ENCODE results near the gene CCL17. TPM values are rescaled to one million over a fixed set of nuclear protein-coding genes. Genes with fewer than 3 reads are reported as not detected.

Gene CCL17
- total RNA-seq, 2 donors from 2014 or later = not detected

DNA sequence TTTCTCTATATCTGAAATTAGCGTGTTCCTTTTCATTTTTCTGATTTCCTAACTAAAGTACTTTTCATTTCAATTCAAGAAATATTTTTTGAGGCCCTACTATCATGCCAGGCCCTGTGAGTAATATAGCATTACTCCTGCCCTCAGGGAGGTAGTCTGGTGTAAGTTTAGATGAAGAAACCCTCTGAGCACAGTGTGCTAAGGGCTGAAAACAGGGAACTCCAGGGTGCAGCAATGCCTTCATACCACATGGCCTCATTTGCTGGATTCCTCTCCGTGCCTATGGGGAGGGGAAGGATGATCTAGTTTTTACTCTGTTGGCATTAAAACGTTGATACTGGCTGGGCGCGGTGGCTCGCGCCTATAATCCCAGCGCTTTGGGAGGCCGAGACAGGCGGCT lies 47.5 kb downstream of the CCL17 start:
- 92% methylated on average over 10 of the region's 10 CpGs for WGBS
- TF ChIP-seq POLR2A (IDR thresholded peaks at IDR 0.05) (no peak), POLR2AphosphoS5 (IDR thresholded peaks at IDR 0.05) (no peak)
- TF ChIP-seq, protein P1, sequence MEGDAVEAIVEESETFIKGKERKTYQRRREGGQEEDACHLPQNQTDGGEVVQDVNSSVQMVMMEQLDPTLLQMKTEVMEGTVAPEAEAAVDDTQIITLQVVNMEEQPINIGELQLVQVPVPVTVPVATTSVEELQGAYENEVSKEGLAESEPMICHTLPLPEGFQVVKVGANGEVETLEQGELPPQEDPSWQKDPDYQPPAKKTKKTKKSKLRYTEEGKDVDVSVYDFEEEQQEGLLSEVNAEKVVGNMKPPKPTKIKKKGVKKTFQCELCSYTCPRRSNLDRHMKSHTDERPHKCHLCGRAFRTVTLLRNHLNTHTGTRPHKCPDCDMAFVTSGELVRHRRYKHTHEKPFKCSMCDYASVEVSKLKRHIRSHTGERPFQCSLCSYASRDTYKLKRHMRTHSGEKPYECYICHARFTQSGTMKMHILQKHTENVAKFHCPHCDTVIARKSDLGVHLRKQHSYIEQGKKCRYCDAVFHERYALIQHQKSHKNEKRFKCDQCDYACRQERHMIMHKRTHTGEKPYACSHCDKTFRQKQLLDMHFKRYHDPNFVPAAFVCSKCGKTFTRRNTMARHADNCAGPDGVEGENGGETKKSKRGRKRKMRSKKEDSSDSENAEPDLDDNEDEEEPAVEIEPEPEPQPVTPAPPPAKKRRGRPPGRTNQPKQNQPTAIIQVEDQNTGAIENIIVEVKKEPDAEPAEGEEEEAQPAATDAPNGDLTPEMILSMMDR (IDR thresholded peaks at IDR 0.05) = no peak
- Histone ChIP-seq H3K4me1 (replicated peaks) (no peaks in the 10 kb centered on the region), H3K27me3 (replicated peaks; ENCODE audit: insufficient read depth) (no peaks in the 10 kb centered on the region), H3K9me3 (no peaks in the 10 kb centered on the region), H3K36me3 (peaks cover 6 to 10% of the 10 kb centered on the region in 2 donors), H3K27ac (no peak overlapping the region), H3K4me3 (no peak overlapping the region)
- DNase-seq (ENCODE audit: low spot score) = no peak
- intact Hi-C loops (cut with DNase I) = no loop called here

DNA sequence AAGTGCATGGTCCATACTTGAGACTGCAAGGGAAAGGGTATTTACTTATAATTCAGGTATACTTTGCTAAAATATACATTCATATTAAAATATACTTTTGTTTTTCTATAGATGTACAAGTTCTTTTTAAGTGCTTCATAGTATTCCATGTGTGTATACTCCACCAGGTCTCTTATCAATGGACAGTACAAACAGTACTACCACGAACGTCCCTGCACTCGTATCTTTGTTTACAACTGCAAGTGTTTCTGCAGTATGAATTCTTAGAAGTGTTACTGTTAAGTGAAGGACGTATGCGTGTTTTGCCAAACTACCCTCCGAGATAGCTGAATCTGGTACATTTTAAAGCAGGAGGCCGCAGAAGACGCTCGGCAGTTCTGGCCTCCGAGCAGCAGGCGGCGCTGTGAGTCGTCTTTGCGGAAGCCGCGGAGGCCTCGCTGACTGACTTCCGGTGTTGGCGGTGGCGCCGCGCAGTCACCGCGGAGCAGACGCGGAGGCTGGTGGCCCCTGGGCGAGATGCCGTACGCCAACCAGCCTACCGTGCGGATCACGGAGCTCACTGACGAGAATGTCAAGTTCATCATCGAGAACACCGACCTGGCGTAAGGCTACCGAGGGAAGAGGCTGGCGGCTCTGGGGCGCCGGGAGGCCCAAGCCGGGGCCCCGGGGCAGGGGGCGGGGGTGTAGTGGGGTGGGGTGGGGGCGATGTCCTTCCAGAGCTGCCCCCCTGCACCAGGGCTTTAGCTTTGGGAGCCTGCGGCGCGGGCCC lies 57.8 kb downstream of the CCL17 start, which contains the start of gene POLR2C:
Gene POLR2C (plus strand): TSS at position 471 of the 769 bp plus-strand sequence. CDS start 46 bp downstream, at position 517.
- Histone ChIP-seq H3K4me3 (peak within 1 kb of the TSS; percentile 94 to 98), H3K36me3 (peaks cover 0 to 17% of the 10 kb centered on the region in 2 donors), H3K27me3 (replicated peaks; ENCODE audit: insufficient read depth) (no peaks in the 10 kb centered on the region), H3K9me3 (no peaks in the 10 kb centered on the region), H3K27ac (peak within 1 kb of the TSS; percentile 81 to 90), H3K4me1 (replicated peaks) (no peaks in the 10 kb centered on the region)
- peak; percentile 93 for TF ChIP-seq POLR2AphosphoS5 (IDR thresholded peaks at IDR 0.05)
- TF ChIP-seq, protein P1 (IDR thresholded peaks at IDR 0.05) = peak; percentile 71 to 97 (median 94)
- TF ChIP-seq POLR2A (IDR thresholded peaks at IDR 0.05) = peak; percentile 65
- DNase-seq (ENCODE audit: low spot score) = peak; percentile 71
- WGBS = 1% methylated on average over 43 of the region's 47 CpGs
- intact Hi-C loops (cut with DNase I) = no loop called here

DNA sequence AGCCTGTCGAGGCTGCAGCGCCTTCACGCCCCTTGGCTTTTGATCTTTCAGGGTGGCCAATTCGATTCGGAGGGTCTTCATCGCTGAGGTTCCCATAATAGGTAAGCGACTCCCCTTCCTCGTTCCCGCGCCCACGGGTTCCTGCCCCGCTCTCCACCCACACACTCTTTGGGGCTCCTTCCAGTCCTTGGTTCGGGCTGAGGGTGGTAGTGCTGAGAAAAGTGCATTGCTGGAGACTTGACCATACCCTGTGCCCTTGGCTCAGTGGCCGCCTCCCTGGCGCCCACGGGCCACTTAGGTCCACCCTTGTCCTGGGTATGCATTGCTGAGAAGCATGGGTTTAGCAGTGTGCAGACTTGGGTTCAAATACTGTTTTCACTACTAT lies 58.4 kb downstream of the CCL17 start:
- Histone ChIP-seq H3K36me3 (peaks cover 0 to 15% of the 10 kb centered on the region in 2 donors), H3K9me3 (no peaks in the 10 kb centered on the region), H3K27me3 (replicated peaks; ENCODE audit: insufficient read depth) (no peaks in the 10 kb centered on the region), H3K27ac (peak overlapping the region; percentile 81 to 90), H3K4me3 (peak overlapping the region; percentile 94 to 98), H3K4me1 (replicated peaks) (no peaks in the 10 kb centered on the region)
- intact Hi-C loops (cut with DNase I) = no loop called here
- TF ChIP-seq POLR2A (IDR thresholded peaks at IDR 0.05) (no peak), POLR2AphosphoS5 (IDR thresholded peaks at IDR 0.05) (no peak)
- TF ChIP-seq, protein P1 (IDR thresholded peaks at IDR 0.05) = no peak
- no peak for DNase-seq (ENCODE audit: low spot score)
- 2% methylated on average over 16 of the region's 16 CpGs for WGBS

DNA sequence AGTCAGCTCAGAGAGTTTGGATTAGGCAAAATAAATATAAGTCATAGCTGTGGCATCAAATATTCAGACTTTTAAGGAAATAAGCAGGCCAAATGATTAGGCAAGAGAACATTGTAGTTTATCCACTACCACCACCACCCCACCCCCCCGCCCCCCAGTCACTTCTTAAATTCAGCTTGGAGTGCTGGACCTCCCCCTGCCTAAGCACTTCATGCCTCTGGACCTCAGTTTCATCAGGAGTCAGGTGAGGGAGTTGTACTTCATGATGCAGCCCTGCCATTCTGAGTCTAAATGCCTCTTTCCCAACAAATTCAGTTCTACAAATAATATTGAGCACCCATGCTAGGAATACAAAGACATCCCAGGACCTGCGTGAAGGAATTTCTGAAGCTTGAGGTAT lies 60.0 kb downstream of the CCL17 start:
- Histone ChIP-seq H3K36me3 (peaks cover 4 to 13% of the 10 kb centered on the region in 2 donors), H3K4me1 (replicated peaks) (no peaks in the 10 kb centered on the region), H3K9me3 (no peaks in the 10 kb centered on the region), H3K27ac (no peak overlapping the region), H3K4me3 (no peak overlapping the region), H3K27me3 (replicated peaks; ENCODE audit: insufficient read depth) (no peaks in the 10 kb centered on the region)
- TF ChIP-seq POLR2A (IDR thresholded peaks at IDR 0.05) = no peak
- no peak for TF ChIP-seq POLR2AphosphoS5 (IDR thresholded peaks at IDR 0.05)
- TF ChIP-seq, protein P1 (IDR thresholded peaks at IDR 0.05) = no peak
- WGBS = 90% methylated on average over 2 of the region's 2 CpGs
- no peak for DNase-seq (ENCODE audit: low spot score)
- intact Hi-C loops (cut with DNase I) = no loop called here

Other genes with a start within 250 kb of the CCL17 start
- 10 to 100 TPM; 64.1 to 95.8 TPM for gene PSME3IP1, start 218.7 kb upstream of the CCL17 start, total RNA-seq
- gene RSPRY1, start 218.4 kb upstream of the CCL17 start, total RNA-seq = 10 to 100 TPM; 35.8 to 45.3 TPM
- 10 to 100 TPM; 62.3 to 81.4 TPM for gene ARL2BP, start 159.5 kb upstream of the CCL17 start, total RNA-seq
- 10 to 100 TPM; 28.6 to 52.5 TPM for gene PLLP, start 120.1 kb upstream of the CCL17 start, total RNA-seq
- under 1 TPM in 1 of 2 donors, not detected in 1; 0.51 TPM for gene CCL22, start 46.0 kb upstream of the CCL17 start, total RNA-seq
- gene CX3CL1, start 32.3 kb upstream of the CCL17 start, total RNA-seq = 10 to 100 TPM; 30.2 to 52.6 TPM
- gene CIAPIN1, start 42.6 kb downstream of the CCL17 start, total RNA-seq = 10 to 100 TPM; 20.1 to 40.3 TPM
- gene COQ9, start 42.7 kb downstream of the CCL17 start, total RNA-seq = 10 to 100 TPM; 56.4 to 68.6 TPM
- 100 to 1,000 TPM in 1 of 2 donors, 10 to 100 TPM in 1; 99.6 to 182 TPM for gene POLR2C, start 57.9 kb downstream of the CCL17 start, total RNA-seq
- 10 to 100 TPM; 26.3 to 55.4 TPM for gene DOK4, start 81.7 kb downstream of the CCL17 start, total RNA-seq
- gene CCDC102A, start 131.8 kb downstream of the CCL17 start, total RNA-seq = 10 to 100 TPM; 22.5 to 26.8 TPM
- gene ADGRG5, start 137.9 kb downstream of the CCL17 start, total RNA-seq = 1 to 10 TPM in 1 of 2 donors, under 1 TPM in 1; 0.27 to 3.3 TPM
- gene ADGRG1, start 223.9 kb downstream of the CCL17 start, total RNA-seq = 100 to 1,000 TPM in 1 of 2 donors, 10 to 100 TPM in 1; 78.5 to 347 TPM

Data from prostate gland (tissue), 2 donors.